Caco-2 (cell line): ENCODE measurements around the gene SNX20. TPM values are rescaled to one million over a fixed set of nuclear protein-coding genes. Genes with fewer than 3 reads are reported as not detected.
A peak's percentile ranks its signal among the peaks of the same experiment; 100 is the strongest.

ENCODE experiments used
- BruUV-seq: library from RNA; stranded (reverse); fragments of 400-500 nt; replicated peaks from 2 replicates; lab custom pipeline; 2021; lab: Mats Ljungman, UMichigan
- CTCF ChIA-PET: fragments of 300-600 bp; sonication (Branson Sonifier 250); formaldehyde crosslinking; loops from one replicate; lab custom pipeline; 2022; ENCODE audit warnings: antibody characterized with exemption; lab: Charles Lee
- POLR2A ChIA-PET: fragments of 300-600 bp; sonication (Branson Sonifier 250); formaldehyde crosslinking; loops from one replicate; lab custom pipeline; 2022; ENCODE audit warnings: antibody characterized with exemption; lab: Charles Lee
- DNase-seq, 2 experiments: peaks; one replicate each; pipeline versions ENCODE4 v3.0.0 to v3.0.0-alpha.2; 2020 to 2022
- H3K27me3 ChIP-seq: replicated peaks from 2 replicates; pipeline ENCODE4 v1.6.0; 2011; ENCODE audit warnings: low read length; ENCODE audit not compliant: control insufficient read depth, insufficient read depth
- H3K36me3 ChIP-seq: 2 replicates; pipeline ENCODE4 v1.5.1; 2011; ENCODE audit warnings: low read length; ENCODE audit not compliant: control insufficient read depth, insufficient read depth
- H3K4me1 ChIP-seq: fragments of 250-450 bp; sonication (Bioruptor Pico); 2 replicates; pipeline ENCODE4 v1.5.1; 2020; ENCODE audit warnings: mild to moderate bottlenecking
- H3K4me3 ChIP-seq: 2 replicates; pipeline ENCODE4 v1.5.1; 2011; ENCODE audit warnings: low read depth, mild to moderate bottlenecking, control low read depth, low read length
- H3K9me3 ChIP-seq: fragments of 250-450 bp; sonication (Bioruptor Pico); 2 replicates; pipeline ENCODE4 v1.5.1; 2020; ENCODE audit warnings: mild to moderate bottlenecking, moderate library complexity
- H3K27ac Mint-ChIP-seq: one replicate; pipeline ENCODE4 v1.8.0; 2022; ENCODE audit warnings: mixed read lengths; ENCODE audit not compliant: unreplicated experiment
- H3K27me3 Mint-ChIP-seq: one replicate; pipeline ENCODE4 v1.8.0; 2022; ENCODE audit warnings: mixed read lengths; ENCODE audit not compliant: insufficient read depth, unreplicated experiment
- H3K36me3 Mint-ChIP-seq: one replicate; pipeline ENCODE4 v1.8.0; 2022; ENCODE audit warnings: mild to moderate bottlenecking, mixed read lengths; ENCODE audit not compliant: insufficient read depth, unreplicated experiment
- H3K4me1 Mint-ChIP-seq: one replicate; pipeline ENCODE4 v1.8.0; 2022; ENCODE audit warnings: low read depth, mixed read lengths; ENCODE audit not compliant: unreplicated experiment
- H3K4me3 Mint-ChIP-seq: one replicate; pipeline ENCODE4 v1.8.0; 2022; ENCODE audit warnings: mild to moderate bottlenecking, moderate library complexity, mixed read lengths; ENCODE audit not compliant: unreplicated experiment
- H3K9me3 Mint-ChIP-seq: one replicate; pipeline ENCODE4 v1.8.0; 2022; ENCODE audit warnings: mixed read lengths; ENCODE audit not compliant: unreplicated experiment
- intact Hi-C: fragments of 100-400 bp; cut with micrococcal nuclease; formaldehyde crosslinking; loops from one replicate; pipeline ENCODE4 v1.10.0; 2022; ENCODE audit not compliant: unreplicated experiment
- total RNA-seq: library from RNA; stranded (reverse); gene quantifications from 2 replicates; pipeline ENCODE4 v1.2.3, GENCODE V29; 2022
- TF ChIP-seq, protein P1 (sequence below), 2 experiments: fragments of 200-600 bp in 1 of 2; IDR thresholded peaks; 1 replicate in 1 of 2; 2 replicates in 1 of 2; pipeline versions ENCODE4 v1.5.1 to v1.8.0; 2011 to 2022; ENCODE audit warnings: antibody characterized with exemption in 1 of 2, control low read depth in 1 of 2, inconsistent platforms in 1 of 2, low read depth in 1 of 2, low read length in 1 of 2, mild to moderate bottlenecking in 1 of 2, moderate library complexity in 1 of 2; ENCODE audit not compliant: insufficient read depth in 1 of 2, severe bottlenecking in 1 of 2, unreplicated experiment in 1 of 2

The SNX20 gene
- total RNA-seq, 1 experiment from 2014 or later, result not detected

- H3K27me3 ChIP-seq, result no peaks in the 10 kb centered on the region
- DNase-seq, result peak in 1 of 2 experiments; percentile 4
- no peak overlapping the region for H3K4me3 ChIP-seq
- H3K27ac Mint-ChIP-seq, result no peak overlapping the region
- H3K4me1 Mint-ChIP-seq, result no peaks in the 10 kb centered on the region
- no peaks in the 10 kb centered on the region for H3K9me3 Mint-ChIP-seq
- no peak overlapping the region for H3K4me3 Mint-ChIP-seq
- no TSS peak for BruUV-seq
- CTCF ChIA-PET, result interaction anchor here (1.5 to 2.0 kb wide), 3 partner anchors 10 to 128 kb away, joined by 6 to 8 read pairs (median 6); no protein-coding TSS in a partner anchor
- TF ChIP-seq, protein P1, sequence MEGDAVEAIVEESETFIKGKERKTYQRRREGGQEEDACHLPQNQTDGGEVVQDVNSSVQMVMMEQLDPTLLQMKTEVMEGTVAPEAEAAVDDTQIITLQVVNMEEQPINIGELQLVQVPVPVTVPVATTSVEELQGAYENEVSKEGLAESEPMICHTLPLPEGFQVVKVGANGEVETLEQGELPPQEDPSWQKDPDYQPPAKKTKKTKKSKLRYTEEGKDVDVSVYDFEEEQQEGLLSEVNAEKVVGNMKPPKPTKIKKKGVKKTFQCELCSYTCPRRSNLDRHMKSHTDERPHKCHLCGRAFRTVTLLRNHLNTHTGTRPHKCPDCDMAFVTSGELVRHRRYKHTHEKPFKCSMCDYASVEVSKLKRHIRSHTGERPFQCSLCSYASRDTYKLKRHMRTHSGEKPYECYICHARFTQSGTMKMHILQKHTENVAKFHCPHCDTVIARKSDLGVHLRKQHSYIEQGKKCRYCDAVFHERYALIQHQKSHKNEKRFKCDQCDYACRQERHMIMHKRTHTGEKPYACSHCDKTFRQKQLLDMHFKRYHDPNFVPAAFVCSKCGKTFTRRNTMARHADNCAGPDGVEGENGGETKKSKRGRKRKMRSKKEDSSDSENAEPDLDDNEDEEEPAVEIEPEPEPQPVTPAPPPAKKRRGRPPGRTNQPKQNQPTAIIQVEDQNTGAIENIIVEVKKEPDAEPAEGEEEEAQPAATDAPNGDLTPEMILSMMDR (IDR thresholded peaks at IDR 0.05; ENCODE audit: insufficient read depth in 1 of 2, low read depth in 1 of 2, low read length in 1 of 2, severe bottlenecking in 1 of 2, unreplicated experiment in 1 of 2), result no peak
- no peaks in the 10 kb centered on the region for H3K27me3 Mint-ChIP-seq
- POLR2A ChIA-PET, result interaction anchor here (0.5 kb wide), 1 partner anchor 27 kb away, joined by 4 read pairs; no protein-coding TSS in a partner anchor
- no peaks in the 10 kb centered on the region for H3K36me3 Mint-ChIP-seq
- H3K36me3 ChIP-seq, result no peaks in the 10 kb centered on the region
- intact Hi-C loops, result no loop called here
- H3K4me1 ChIP-seq, result no peaks in the 10 kb centered on the region
- H3K9me3 ChIP-seq, result no peaks in the 10 kb centered on the region
These were observed 2.6 kb downstream of the SNX20 start for GRCh38 chr16:50678531-50678930.

DNA sequence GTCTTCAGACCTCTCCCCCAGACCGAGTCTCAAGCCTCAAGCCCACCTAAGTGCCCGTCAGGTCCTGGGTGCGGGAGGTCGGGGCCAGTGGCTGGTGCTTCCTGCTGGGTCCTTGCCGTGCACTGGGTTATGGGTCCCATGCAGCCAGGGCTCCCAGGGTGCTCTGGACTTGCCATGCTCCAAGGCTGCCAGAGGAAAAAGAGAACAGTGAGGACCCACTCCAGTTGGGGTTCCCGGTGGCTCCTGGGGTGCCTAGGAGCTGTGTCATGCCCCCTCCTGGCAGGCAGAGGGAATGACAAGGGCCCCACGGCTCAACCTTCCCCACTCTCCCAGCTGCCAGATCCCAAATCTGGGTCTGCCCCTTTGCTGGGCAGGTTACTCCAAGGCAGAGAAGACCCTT, 3.8 kb downstream of the SNX20 start:
- H3K27me3 ChIP-seq, result no peaks in the 10 kb centered on the region
- TF ChIP-seq, protein P1 (IDR thresholded peaks at IDR 0.05; ENCODE audit: insufficient read depth in 1 of 2, low read depth in 1 of 2, low read length in 1 of 2, severe bottlenecking in 1 of 2, unreplicated experiment in 1 of 2), result peak in 1 of 2 experiments; percentile 37
- intact Hi-C loops, result no loop called here
- Mint-ChIP-seq H3K4me3 (no peak overlapping the region), H3K27ac (peak overlapping the region; percentile 13), H3K9me3 (peaks cover 8% of the 10 kb centered on the region), H3K36me3 (no peaks in the 10 kb centered on the region), H3K4me1 (no peaks in the 10 kb centered on the region), H3K27me3 (no peaks in the 10 kb centered on the region)
- H3K4me3 ChIP-seq, result no peak overlapping the region
- ChIA-PET POLR2A (no interaction called here), CTCF (interaction anchor here (0.6 to 2.0 kb wide), 3 partner anchors 9 to 232 kb away, joined by 3 to 8 read pairs (median 5); no protein-coding TSS in a partner anchor)
- H3K36me3 ChIP-seq, result no peaks in the 10 kb centered on the region
- peaks cover 7% of the 10 kb centered on the region for H3K9me3 ChIP-seq
- H3K4me1 ChIP-seq, result no peaks in the 10 kb centered on the region
- BruUV-seq, result no TSS peak
- no peak for DNase-seq

DNA sequence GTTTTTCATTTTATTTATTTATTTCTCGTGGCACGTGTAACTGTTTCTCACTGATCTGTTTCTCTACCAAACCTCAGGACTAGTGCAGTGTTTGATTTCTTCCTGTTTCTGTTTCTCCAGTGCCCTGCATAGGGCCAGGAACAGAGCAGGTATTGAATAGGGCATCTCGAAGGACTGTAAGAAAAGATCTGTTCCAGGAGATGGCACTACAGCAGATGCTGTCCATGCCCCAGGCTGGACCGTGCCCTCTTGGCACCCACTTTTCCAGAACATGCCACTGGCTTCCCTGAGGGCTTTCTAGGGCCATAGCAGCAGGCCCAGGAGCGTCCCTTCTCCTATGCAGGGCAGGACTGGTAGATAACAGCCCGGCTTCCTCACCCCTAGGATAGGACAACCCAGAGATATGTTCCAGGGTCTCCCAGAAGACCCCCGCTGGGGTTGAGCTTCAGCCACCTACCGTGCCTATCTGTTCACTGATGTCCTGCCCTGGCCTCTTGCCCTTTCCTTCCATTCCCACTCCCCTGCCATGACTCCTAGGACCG, 4.4 kb downstream of the SNX20 start:
- CTCF ChIA-PET, result interaction anchor here (0.6 to 0.8 kb wide), 2 partner anchors 130 to 231 kb away, joined by 3 to 5 read pairs; no protein-coding TSS in a partner anchor
- Mint-ChIP-seq H3K27ac (peak overlapping the region; percentile 13), H3K36me3 (no peaks in the 10 kb centered on the region), H3K4me3 (no peak overlapping the region), H3K4me1 (no peaks in the 10 kb centered on the region), H3K27me3 (no peaks in the 10 kb centered on the region), H3K9me3 (peaks cover 14% of the 10 kb centered on the region)
- no peak for DNase-seq
- no peaks in the 10 kb centered on the region for H3K36me3 ChIP-seq
- intact Hi-C loops, result no loop called here
- TF ChIP-seq, protein P1 (IDR thresholded peaks at IDR 0.05; ENCODE audit: insufficient read depth in 1 of 2, low read depth in 1 of 2, low read length in 1 of 2, severe bottlenecking in 1 of 2, unreplicated experiment in 1 of 2), result no peak
- no peaks in the 10 kb centered on the region for H3K27me3 ChIP-seq
- H3K4me1 ChIP-seq, result no peaks in the 10 kb centered on the region
- H3K4me3 ChIP-seq, result no peak overlapping the region
- POLR2A ChIA-PET, result no interaction called here
- no TSS peak for BruUV-seq
- H3K9me3 ChIP-seq, result peaks cover 13% of the 10 kb centered on the region
